Hepatocyte (in vitro differentiated cells): ENCODE results near the gene NANOS3.

ENCODE experiments used
- CTCF ChIP-seq: fragments of 200-600 bp; sonication (generic); IDR thresholded peaks from 2 replicates; pipeline ENCODE4 v1.5.1; 2016; ENCODE audit warnings: antibody characterized with exemption, mild to moderate bottlenecking; ENCODE audit not compliant: poor library complexity
- EZH2 ChIP-seq: fragments of 200-600 bp; sonication (generic); IDR thresholded peaks from 2 replicates; pipeline ENCODE4 v1.6.1; 2016; ENCODE audit warnings: antibody characterized with exemption, mild to moderate bottlenecking, borderline replicate concordance
- EZH2phosphoT487 ChIP-seq: fragments of 200-600 bp; sonication (generic); IDR thresholded peaks from one replicate; pipeline ENCODE4 v1.6.1; 2018; ENCODE audit warnings: antibody characterized with exemption, mild to moderate bottlenecking, low read depth, moderate library complexity; ENCODE audit not compliant: unreplicated experiment, severe bottlenecking

GRCh38 chr19:13864667-13865570 lies 12.0 kb upstream of the NANOS3 start:
- TF ChIP-seq CTCF (no peak), EZH2phosphoT487 (no peak), EZH2 (no peak)
